WTC11 (cell line): ENCODE results near the gene PIPOX. TPM values are rescaled to one million over a fixed set of nuclear protein-coding genes. Genes with fewer than 3 reads are reported as not detected.

Experiments
- ATAC-seq: fragments of 200-7000 bp; cut with Tn5 transposase; 2 replicates; pipeline ENCODE4 v1.10.0; 2021; ENCODE audit warnings: mild to moderate bottlenecking, moderate library complexity
- CTCF ChIA-PET: fragments of 300-600 bp; sonication (Branson Sonifier 250); formaldehyde crosslinking; loops from one replicate; lab custom pipeline; 2021; ENCODE audit warnings: antibody characterized with exemption; lab: Charles Lee
- POLR2A ChIA-PET: fragments of 350-600 bp; sonication (Branson Sonifier 250); formaldehyde crosslinking; loops from one replicate; lab custom pipeline; 2021; ENCODE audit warnings: antibody characterized with exemption; lab: Charles Lee
- DNase-seq: peaks from one replicate; pipeline ENCODE4 v3.0.0; 2021; ENCODE audit warnings: low spot score
- H3K27ac Mint-ChIP-seq: 2 replicates; pipeline ENCODE4 v1.8.0; 2021; ENCODE audit warnings: mixed read lengths
- H3K27me3 Mint-ChIP-seq: 2 replicates; pipeline ENCODE4 v1.8.0; 2021; ENCODE audit warnings: low read depth, mild to moderate bottlenecking, moderate library complexity, mixed read lengths
- H3K36me3 Mint-ChIP-seq: 2 replicates; pipeline ENCODE4 v1.8.0; 2021; ENCODE audit warnings: mixed read lengths
- H3K4me1 Mint-ChIP-seq: 2 replicates; pipeline ENCODE4 v1.8.0; 2022; ENCODE audit warnings: mixed read lengths
- H3K4me3 Mint-ChIP-seq: 2 replicates; pipeline ENCODE4 v1.8.0; 2021; ENCODE audit warnings: mild to moderate bottlenecking, moderate library complexity, mixed read lengths
- H3K9me3 Mint-ChIP-seq: 2 replicates; pipeline ENCODE4 v1.8.0; 2021; ENCODE audit warnings: mixed read lengths
- ATF1 ChIP-seq: sonication (generic); formaldehyde crosslinking; IDR thresholded peaks from 2 replicates; pipeline ENCODE4 v1.8.1; 2023; ENCODE audit warnings: mild to moderate bottlenecking, moderate library complexity, missing genetic modification reagents
- CBFB ChIP-seq: sonication (generic); formaldehyde crosslinking; IDR thresholded peaks from 2 replicates; pipeline ENCODE4 v1.8.1; 2022; ENCODE audit warnings: mild to moderate bottlenecking, low read depth, missing genetic modification reagents
- CREB1 ChIP-seq: sonication (generic); formaldehyde crosslinking; IDR thresholded peaks from 2 replicates; pipeline ENCODE4 v1.8.0; 2023; ENCODE audit warnings: mild to moderate bottlenecking, missing genetic modification reagents
- ELF4 ChIP-seq: sonication (generic); formaldehyde crosslinking; IDR thresholded peaks from 2 replicates; pipeline ENCODE4 v1.8.1; 2022; ENCODE audit warnings: low read depth, mild to moderate bottlenecking, moderate library complexity, missing genetic modification reagents
- ESRRA ChIP-seq: sonication (generic); formaldehyde crosslinking; IDR thresholded peaks from 2 replicates; pipeline ENCODE4 v1.8.1; 2022; ENCODE audit warnings: mild to moderate bottlenecking, missing genetic modification reagents, borderline replicate concordance
- RELA ChIP-seq: sonication (generic); formaldehyde crosslinking; IDR thresholded peaks from 2 replicates; pipeline ENCODE4 v1.8.1; 2022; ENCODE audit warnings: missing genetic modification reagents, mild to moderate bottlenecking, borderline replicate concordance
- ZBTB21 ChIP-seq: sonication (generic); formaldehyde crosslinking; IDR thresholded peaks from 2 replicates; pipeline ENCODE4 v1.8.1; 2023; ENCODE audit warnings: mild to moderate bottlenecking, missing genetic modification reagents, borderline replicate concordance
- ZNF121 ChIP-seq: sonication (generic); formaldehyde crosslinking; IDR thresholded peaks from 2 replicates; pipeline ENCODE4 v1.8.0; 2023; ENCODE audit warnings: missing genetic modification reagents
- ZNF232 ChIP-seq: sonication (generic); formaldehyde crosslinking; IDR thresholded peaks from 2 replicates; pipeline ENCODE4 v1.8.0; 2022; ENCODE audit warnings: mild to moderate bottlenecking, missing genetic modification reagents
- ZNF263 ChIP-seq: sonication (generic); formaldehyde crosslinking; IDR thresholded peaks from 2 replicates; pipeline ENCODE4 v1.8.1; 2022; ENCODE audit warnings: low read depth, mild to moderate bottlenecking, moderate library complexity, missing genetic modification reagents
- ZNF396 ChIP-seq: fragments of 250-450 bp; sonication (Bioruptor Pico); IDR thresholded peaks from 2 replicates; pipeline ENCODE4 v1.8.0; 2021; ENCODE audit warnings: mild to moderate bottlenecking, moderate library complexity, borderline replicate concordance
- ZNF423 ChIP-seq: fragments of 250-450 bp; sonication (Bioruptor Pico); IDR thresholded peaks from 2 replicates; pipeline ENCODE4 v2.1.2; 2022; ENCODE audit warnings: mild to moderate bottlenecking, moderate library complexity
- ZNF671 ChIP-seq: fragments of 250-450 bp; sonication (Bioruptor Pico); IDR thresholded peaks from 2 replicates; pipeline ENCODE4 v1.8.0; 2021; ENCODE audit warnings: mild to moderate bottlenecking
- total RNA-seq: library from RNA; stranded (reverse); gene quantifications from 3 replicates; pipeline ENCODE4 v1.2.3, GENCODE V29; 2021
- TF ChIP-seq, protein P1 (sequence below): sonication (generic); formaldehyde crosslinking; IDR thresholded peaks from 2 replicates; pipeline ENCODE4 v1.8.1; 2023; ENCODE audit warnings: mild to moderate bottlenecking, moderate library complexity, missing genetic modification reagents
- TF ChIP-seq, protein P2 (sequence below): sonication (generic); formaldehyde crosslinking; IDR thresholded peaks from 2 replicates; pipeline ENCODE4 v1.8.1; 2023; ENCODE audit warnings: mild to moderate bottlenecking, missing genetic modification reagents
- TF ChIP-seq, protein P3 (sequence below): fragments of 250-450 bp; sonication (Bioruptor Pico); IDR thresholded peaks from 2 replicates; pipeline ENCODE4 v2.1.2; 2022; ENCODE audit warnings: mild to moderate bottlenecking, moderate library complexity
- TF ChIP-seq, protein P4 (sequence below): sonication (generic); formaldehyde crosslinking; IDR thresholded peaks from 2 replicates; pipeline ENCODE4 v1.8.0; 2022; ENCODE audit warnings: mild to moderate bottlenecking, missing genetic modification reagents
- TF ChIP-seq, protein P5 (sequence below): fragments of 200-600 bp; IDR thresholded peaks from 2 replicates; pipeline ENCODE4 v1.8.0; 2022; ENCODE audit warnings: antibody characterized with exemption
- TF ChIP-seq, protein P6 (sequence below): sonication (generic); formaldehyde crosslinking; IDR thresholded peaks from 2 replicates; pipeline ENCODE4 v1.8.1; 2022; ENCODE audit warnings: low read depth, mild to moderate bottlenecking, moderate library complexity, missing genetic modification reagents, borderline replicate concordance

Gene PIPOX
- total RNA-seq, 1 experiment from 2014 or later = 34.2 TPM

DNA sequence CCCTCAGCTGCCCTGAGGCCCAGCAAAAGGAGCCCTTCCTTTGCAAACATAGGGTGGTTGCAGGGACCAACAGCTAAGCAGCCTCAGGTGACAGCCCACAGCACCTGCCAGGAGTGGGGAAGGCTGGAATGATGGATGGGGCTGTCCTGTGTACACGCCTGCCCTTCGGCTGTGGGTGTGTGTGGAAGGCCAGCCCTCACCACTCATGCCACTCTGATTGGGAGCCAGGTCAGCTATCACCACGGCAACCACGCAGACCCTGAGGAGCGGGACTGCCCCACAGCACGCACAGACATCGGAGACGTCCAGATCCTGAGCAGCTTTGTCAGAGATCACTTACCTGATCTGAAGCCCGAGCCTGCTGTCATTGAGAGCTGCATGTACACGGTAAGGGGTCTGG, 11.9 kb downstream of the PIPOX start:
- Mint-ChIP-seq H3K27me3 (no peaks in the 10 kb centered on the region), H3K9me3 (no peaks in the 10 kb centered on the region), H3K4me1 (peaks cover 17% of the 10 kb centered on the region), H3K36me3 (peaks cover 6% of the 10 kb centered on the region; the same call in 1 of the 2 replicates), H3K4me3 (no peak overlapping the region), H3K27ac (no peak overlapping the region)
- DNase-seq (no peak), ATAC-seq (no peak)
- TF ChIP-seq, protein P1, sequence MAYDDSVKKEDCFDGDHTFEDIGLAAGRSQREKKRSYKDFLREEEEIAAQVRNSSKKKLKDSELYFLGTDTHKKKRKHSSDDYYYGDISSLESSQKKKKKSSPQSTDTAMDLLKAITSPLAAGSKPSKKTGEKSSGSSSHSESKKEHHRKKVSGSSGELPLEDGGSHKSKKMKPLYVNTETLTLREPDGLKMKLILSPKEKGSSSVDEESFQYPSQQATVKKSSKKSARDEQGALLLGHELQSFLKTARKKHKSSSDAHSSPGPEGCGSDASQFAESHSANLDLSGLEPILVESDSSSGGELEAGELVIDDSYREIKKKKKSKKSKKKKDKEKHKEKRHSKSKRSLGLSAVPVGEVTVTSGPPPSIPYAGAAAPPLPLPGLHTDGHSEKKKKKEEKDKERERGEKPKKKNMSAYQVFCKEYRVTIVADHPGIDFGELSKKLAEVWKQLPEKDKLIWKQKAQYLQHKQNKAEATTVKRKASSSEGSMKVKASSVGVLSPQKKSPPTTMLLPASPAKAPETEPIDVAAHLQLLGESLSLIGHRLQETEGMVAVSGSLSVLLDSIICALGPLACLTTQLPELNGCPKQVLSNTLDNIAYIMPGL = no peak
- TF ChIP-seq ZBTB21 (CRISPR knock-in tag) (no peak), ATF1 (CRISPR knock-in tag) (no peak), ZNF671 (CRISPR knock-in tag) (no peak), RELA (CRISPR knock-in tag) (no peak), ZNF396 (CRISPR knock-in tag) (no peak), ZNF121 (CRISPR knock-in tag) (no peak), ESRRA (CRISPR knock-in tag) (no peak), ELF4 (CRISPR knock-in tag) (no peak), ZNF263 (CRISPR knock-in tag) (no peak)
- TF ChIP-seq, protein P2, sequence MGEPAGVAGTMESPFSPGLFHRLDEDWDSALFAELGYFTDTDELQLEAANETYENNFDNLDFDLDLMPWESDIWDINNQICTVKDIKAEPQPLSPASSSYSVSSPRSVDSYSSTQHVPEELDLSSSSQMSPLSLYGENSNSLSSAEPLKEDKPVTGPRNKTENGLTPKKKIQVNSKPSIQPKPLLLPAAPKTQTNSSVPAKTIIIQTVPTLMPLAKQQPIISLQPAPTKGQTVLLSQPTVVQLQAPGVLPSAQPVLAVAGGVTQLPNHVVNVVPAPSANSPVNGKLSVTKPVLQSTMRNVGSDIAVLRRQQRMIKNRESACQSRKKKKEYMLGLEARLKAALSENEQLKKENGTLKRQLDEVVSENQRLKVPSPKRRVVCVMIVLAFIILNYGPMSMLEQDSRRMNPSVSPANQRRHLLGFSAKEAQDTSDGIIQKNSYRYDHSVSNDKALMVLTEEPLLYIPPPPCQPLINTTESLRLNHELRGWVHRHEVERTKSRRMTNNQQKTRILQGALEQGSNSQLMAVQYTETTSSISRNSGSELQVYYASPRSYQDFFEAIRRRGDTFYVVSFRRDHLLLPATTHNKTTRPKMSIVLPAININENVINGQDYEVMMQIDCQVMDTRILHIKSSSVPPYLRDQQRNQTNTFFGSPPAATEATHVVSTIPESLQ (CRISPR knock-in tag) = no peak
- TF ChIP-seq, protein P3, sequence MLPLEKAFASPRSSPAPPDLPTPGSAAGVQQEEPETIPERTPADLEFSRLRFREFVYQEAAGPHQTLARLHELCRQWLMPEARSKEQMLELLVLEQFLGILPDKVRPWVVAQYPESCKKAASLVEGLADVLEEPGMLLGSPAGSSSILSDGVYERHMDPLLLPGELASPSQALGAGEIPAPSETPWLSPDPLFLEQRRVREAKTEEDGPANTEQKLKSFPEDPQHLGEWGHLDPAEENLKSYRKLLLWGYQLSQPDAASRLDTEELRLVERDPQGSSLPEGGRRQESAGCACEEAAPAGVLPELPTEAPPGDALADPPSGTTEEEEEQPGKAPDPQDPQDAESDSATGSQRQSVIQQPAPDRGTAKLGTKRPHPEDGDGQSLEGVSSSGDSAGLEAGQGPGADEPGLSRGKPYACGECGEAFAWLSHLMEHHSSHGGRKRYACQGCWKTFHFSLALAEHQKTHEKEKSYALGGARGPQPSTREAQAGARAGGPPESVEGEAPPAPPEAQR (CRISPR knock-in tag) = no peak
- TF ChIP-seq, protein P4, sequence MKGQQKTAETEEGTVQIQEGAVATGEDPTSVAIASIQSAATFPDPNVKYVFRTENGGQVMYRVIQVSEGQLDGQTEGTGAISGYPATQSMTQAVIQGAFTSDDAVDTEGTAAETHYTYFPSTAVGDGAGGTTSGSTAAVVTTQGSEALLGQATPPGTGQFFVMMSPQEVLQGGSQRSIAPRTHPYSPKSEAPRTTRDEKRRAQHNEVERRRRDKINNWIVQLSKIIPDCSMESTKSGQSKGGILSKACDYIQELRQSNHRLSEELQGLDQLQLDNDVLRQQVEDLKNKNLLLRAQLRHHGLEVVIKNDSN (CRISPR knock-in tag) = no peak
- TF ChIP-seq, protein P5, sequence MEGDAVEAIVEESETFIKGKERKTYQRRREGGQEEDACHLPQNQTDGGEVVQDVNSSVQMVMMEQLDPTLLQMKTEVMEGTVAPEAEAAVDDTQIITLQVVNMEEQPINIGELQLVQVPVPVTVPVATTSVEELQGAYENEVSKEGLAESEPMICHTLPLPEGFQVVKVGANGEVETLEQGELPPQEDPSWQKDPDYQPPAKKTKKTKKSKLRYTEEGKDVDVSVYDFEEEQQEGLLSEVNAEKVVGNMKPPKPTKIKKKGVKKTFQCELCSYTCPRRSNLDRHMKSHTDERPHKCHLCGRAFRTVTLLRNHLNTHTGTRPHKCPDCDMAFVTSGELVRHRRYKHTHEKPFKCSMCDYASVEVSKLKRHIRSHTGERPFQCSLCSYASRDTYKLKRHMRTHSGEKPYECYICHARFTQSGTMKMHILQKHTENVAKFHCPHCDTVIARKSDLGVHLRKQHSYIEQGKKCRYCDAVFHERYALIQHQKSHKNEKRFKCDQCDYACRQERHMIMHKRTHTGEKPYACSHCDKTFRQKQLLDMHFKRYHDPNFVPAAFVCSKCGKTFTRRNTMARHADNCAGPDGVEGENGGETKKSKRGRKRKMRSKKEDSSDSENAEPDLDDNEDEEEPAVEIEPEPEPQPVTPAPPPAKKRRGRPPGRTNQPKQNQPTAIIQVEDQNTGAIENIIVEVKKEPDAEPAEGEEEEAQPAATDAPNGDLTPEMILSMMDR = no peak
- CTCF ChIA-PET = interaction anchor here (1.2 to 3.1 kb wide), 2 partner anchors 38 to 62 kb away, joined by 3 to 10 read pairs; no protein-coding TSS in a partner anchor
- POLR2A ChIA-PET = no interaction called here

DNA sequence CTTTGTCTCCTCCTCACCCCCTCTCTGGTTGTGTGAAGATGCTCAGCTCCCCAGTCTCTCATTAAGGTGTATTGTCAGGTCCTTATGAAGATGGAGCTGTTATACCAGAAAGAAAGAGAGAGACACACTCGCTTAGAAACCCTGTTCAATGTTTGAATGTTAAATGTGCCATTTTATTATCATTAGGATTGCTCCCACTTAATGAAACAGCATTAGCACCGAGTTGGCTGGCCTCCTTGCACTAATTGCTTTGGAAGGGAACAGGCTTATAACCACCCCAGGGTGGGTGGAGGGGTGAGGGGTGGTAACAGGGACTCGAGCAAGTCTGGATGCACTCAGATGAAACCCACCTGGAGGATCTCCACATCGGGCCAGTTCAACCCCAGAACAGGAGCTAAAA, 14.4 kb downstream of the PIPOX start:
- Mint-ChIP-seq H3K36me3 (peaks cover 6% of the 10 kb centered on the region; the same call in 1 of the 2 replicates), H3K9me3 (no peaks in the 10 kb centered on the region), H3K4me3 (no peak overlapping the region), H3K4me1 (peaks cover 32% of the 10 kb centered on the region), H3K27me3 (no peaks in the 10 kb centered on the region), H3K27ac (no peak overlapping the region)
- POLR2A ChIA-PET = no interaction called here
- TF ChIP-seq CREB1 = no peak
- no peak for TF ChIP-seq ZNF423 (CRISPR knock-in tag)
- no peak for TF ChIP-seq CBFB
- TF ChIP-seq ZNF232 (CRISPR knock-in tag) = no peak
- TF ChIP-seq, protein P6, sequence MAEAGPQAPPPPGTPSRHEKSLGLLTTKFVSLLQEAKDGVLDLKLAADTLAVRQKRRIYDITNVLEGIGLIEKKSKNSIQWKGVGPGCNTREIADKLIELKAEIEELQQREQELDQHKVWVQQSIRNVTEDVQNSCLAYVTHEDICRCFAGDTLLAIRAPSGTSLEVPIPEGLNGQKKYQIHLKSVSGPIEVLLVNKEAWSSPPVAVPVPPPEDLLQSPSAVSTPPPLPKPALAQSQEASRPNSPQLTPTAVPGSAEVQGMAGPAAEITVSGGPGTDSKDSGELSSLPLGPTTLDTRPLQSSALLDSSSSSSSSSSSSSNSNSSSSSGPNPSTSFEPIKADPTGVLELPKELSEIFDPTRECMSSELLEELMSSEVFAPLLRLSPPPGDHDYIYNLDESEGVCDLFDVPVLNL (CRISPR knock-in tag) = no peak
- no peak for DNase-seq
- ATAC-seq = no peak
- CTCF ChIA-PET = interaction anchor here (1.2 to 3.1 kb wide), 2 partner anchors 60 to 92 kb away, joined by 6 to 10 read pairs; no protein-coding TSS in a partner anchor
